GM12878 (cell line): ENCODE measurements around the gene SYTL2. TPM values are rescaled to one million over a fixed set of nuclear protein-coding genes. Genes with fewer than 3 reads are reported as not detected.
"Not testable (repeated sequence)": the region's sequence is repeated elsewhere in the genome, so short reads cannot be mapped to it uniquely, and the experiment has no call there.

Experiments used
- ATAC-seq: fragments of 200-7000 bp; cut with Tn5 transposase; 3 replicates; pipeline ENCODE4 v1.9.1; 2020; ENCODE audit warnings: mild to moderate bottlenecking, moderate library complexity
- BruUV-seq: library from RNA; stranded (reverse); fragments of 400-500 nt; replicated peaks from 2 replicates; lab custom pipeline; 2021; lab: Mats Ljungman, UMichigan
- CTCF ChIA-PET: fragments of 300-600 bp; sonication (Branson Sonifier 250); formaldehyde crosslinking; extraction: SDS; loops from one replicate; lab custom pipeline; 2021; ENCODE audit warnings: inconsistent platforms; lab: Yijun Ruan, JAX
- POLR2A ChIA-PET: fragments of 350-600 bp; formaldehyde crosslinking; extraction: SDS; loops from one replicate; lab custom pipeline; 2021; ENCODE audit warnings: inconsistent platforms; lab: Charles Lee
- RAD21 ChIA-PET: fragments of 300-600 bp; sonication (Branson Sonifier 250); formaldehyde crosslinking; loops from one replicate; lab custom pipeline; 2023; ENCODE audit warnings: antibody characterized with exemption; ENCODE audit not compliant: unreplicated experiment; lab: Charles Lee
- SMC1A ChIA-PET: fragments of 300-600 bp; sonication (Branson Sonifier 250); formaldehyde crosslinking; loops from one replicate; lab custom pipeline; 2023; ENCODE audit not compliant: unreplicated experiment, uncharacterized antibody; lab: Charles Lee
- DNase-seq: peaks from one replicate; pipeline ENCODE4 v3.0.0-alpha.2; 2011; ENCODE audit warnings: low read depth, low spot score
- FAIRE-seq: peaks from 3 replicates; lab custom pipeline; 2011; peaks lifted over from hg19 to GRCh38; lab: Jason Lieb, UNC
- H2AFZ ChIP-seq: 2 replicates; pipeline ENCODE4 v1.6.0; 2011; ENCODE audit warnings: low read depth, low read length, control low read depth; ENCODE audit not compliant: control insufficient read depth
- H3K27ac ChIP-seq: 2 replicates; pipeline ENCODE4 v1.5.1; 2011; ENCODE audit warnings: control low read depth; ENCODE audit not compliant: control insufficient read depth, insufficient read depth
- H3K27me3 ChIP-seq, 2 experiments: replicated peaks in 1 of 2; 2 replicates each; pipeline versions ENCODE4 v1.6.0 to v1.6.1; 2011; ENCODE audit warnings: low read length in 1 of 2; ENCODE audit not compliant: control insufficient read depth in 2 of 2, insufficient read depth in 2 of 2
- H3K36me3 ChIP-seq, 2 experiments: 2 replicates each; pipeline ENCODE4 v1.5.1; 2011; ENCODE audit warnings: low read length in 1 of 2; ENCODE audit not compliant: control insufficient read depth in 2 of 2, insufficient read depth in 2 of 2
- H3K4me1 ChIP-seq: 2 replicates; pipeline ENCODE4 v1.6.1; 2011; ENCODE audit warnings: mild to moderate bottlenecking, low read length, moderate library complexity, mixed read lengths; ENCODE audit not compliant: control insufficient read depth, insufficient read depth
- H3K4me2 ChIP-seq: 2 replicates; pipeline ENCODE4 v1.6.0; 2011; ENCODE audit warnings: control low read depth; ENCODE audit not compliant: control insufficient read depth, insufficient read depth
- H3K4me3 ChIP-seq: fragments of 200-600 bp; sonication (generic); 2 replicates; pipeline ENCODE4 v1.5.1; 2016
- H3K79me2 ChIP-seq: 2 replicates; pipeline ENCODE4 v1.6.0; 2011; ENCODE audit warnings: low read length; ENCODE audit not compliant: control insufficient read depth, insufficient read depth
- H3K9ac ChIP-seq: 2 replicates; pipeline ENCODE4 v1.8.0; 2011; ENCODE audit warnings: low read length, control low read depth, mixed read lengths; ENCODE audit not compliant: control insufficient read depth, insufficient read depth
- H3K9me3 ChIP-seq: replicated peaks from 3 replicates; pipeline ENCODE4 v1.5.1; 2011; ENCODE audit warnings: mild to moderate bottlenecking, low read length; ENCODE audit not compliant: control insufficient read depth, insufficient read depth
- H4K20me1 ChIP-seq: 2 replicates; pipeline ENCODE4 v1.6.0; 2011; ENCODE audit not compliant: control insufficient read depth, insufficient read depth
- ZNF207 ChIP-seq: fragments of 450-650 bp; IDR thresholded peaks from 2 replicates; pipeline ENCODE4 v1.6.1; 2014; ENCODE audit warnings: antibody characterized with exemption, mild to moderate bottlenecking, borderline replicate concordance
- WGBS: methylation state at CpG from one replicate; pipeline ENCODE4 v1.1.6; 2016; ENCODE audit warnings: low lambda C conversion rate; ENCODE audit not compliant: insufficient replicate concordance, insufficient coverage; ENCODE audit errors: missing lambda C conversion rate; 5-methylcytosine and 5-hydroxymethylcytosine counted together
- in situ Hi-C: fragments of 300-500 bp; cut with MboI; formaldehyde crosslinking; loops from 9 replicates; pipeline ENCODE4 v1.14.3; 2018; ENCODE audit warnings: mixed read lengths
- intact Hi-C: fragments of 100-400 bp; cut with micrococcal nuclease; formaldehyde crosslinking; loops from one replicate; pipeline ENCODE4 v1.14.2; 2022; ENCODE audit not compliant: unreplicated experiment
- polyA plus RNA-seq, 11 experiments: library from polyadenylated mRNA; depleted of rRNA in 4 of 11; unstranded in 6 of 11; stranded (reverse) in 5 of 11; fragments of >200 nt; fragmentation: Nextera tagmentation in 4 of 11; fragmentation: Illumina TruSeq in 1 of 11; extraction: Ambion mirVana in 4 of 11; extraction: Trizol in 1 of 11; gene quantifications; 1 replicate in 1 of 11; 2 replicates in 10 of 11; pipeline versions ENCODE4 v1.2.1 to v1.2.3, GENCODE V29; 2011 to 2016; ENCODE audit warnings: inconsistent platforms in 2 of 11, missing spikeins in 2 of 11, low read depth in 1 of 11
- total RNA-seq, 4 experiments: library from RNA; depleted of rRNA in 3 of 4; stranded (reverse); fragments of >200 nt in 3 of 4; fragmentation: Illumina TruSeq in 1 of 4; extraction: Trizol in 1 of 4; gene quantifications; 2 replicates each; pipeline versions ENCODE4 v1.2.1 to v1.2.3, GENCODE V29; 2013 to 2021

SYTL2 gene
- total and polyA plus RNA-seq, 10 of the 15 experiments (the other 5 are each of a cell fraction or from before 2014, with no cell fraction given): 0.02 to 1.4 (median 0.31) TPM; not detected in 2

DNA sequence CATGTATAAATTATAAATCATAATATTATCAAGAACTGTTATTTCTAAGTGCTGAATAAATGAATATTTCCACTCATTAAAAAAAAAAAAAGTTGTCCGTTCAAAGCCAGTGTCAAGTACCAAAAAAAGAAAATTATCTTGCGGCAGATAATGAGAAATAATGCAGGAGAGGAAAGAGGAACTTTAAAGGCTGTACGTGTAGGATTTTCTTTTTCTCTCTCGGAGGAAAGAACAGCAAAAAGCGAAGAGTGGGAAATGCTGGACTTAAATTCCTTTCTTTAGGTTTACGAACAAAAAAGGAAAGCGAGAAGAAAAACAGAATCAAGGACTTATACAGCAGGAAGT, 43.2 kb upstream of the SYTL2 start:
- H2AFZ ChIP-seq: peak overlapping the region; percentile 88
- POLR2A ChIA-PET: no interaction called here

GRCh38 chr11:85853541-85853940, 42.6 kb upstream of the SYTL2 start:
- H3K79me2 ChIP-seq, H3K27me3 ChIP-seq, H3K9me3 ChIP-seq, H2AFZ ChIP-seq, H3K27ac ChIP-seq, H3K4me3 ChIP-seq, DNase-seq, H3K36me3 ChIP-seq, POLR2A ChIA-PET, BruUV-seq, SMC1A ChIA-PET, H3K9ac ChIP-seq, H4K20me1 ChIP-seq, H3K4me1 ChIP-seq, H3K4me2 ChIP-seq, ATAC-seq, FAIRE-seq: not testable (repeated sequence)
- RAD21 ChIA-PET: interaction anchor here (1.0 kb wide), 1 partner anchor 600 kb away, joined by 3 read pairs; no protein-coding TSS in a partner anchor
- WGBS: 98% methylated on average over 6 of the region's 7 CpGs
- intact Hi-C loops: loop anchor here (10.0 kb wide), 2 partner anchors 361 to 601 kb away; no protein-coding TSS in a partner anchor
- CTCF ChIA-PET: interaction anchor here (2.6 kb wide), 1 partner anchor 438 kb away, joined by 8 read pairs; no protein-coding TSS in a partner anchor
- in situ Hi-C loops: loop anchor here (10.0 kb wide), 1 partner anchor 961 kb away; no protein-coding TSS in a partner anchor

More for the DNA sequence above, 43.2 kb upstream of the SYTL2 start:
- H3K4me2 ChIP-seq: peak overlapping the region; percentile 73
- FAIRE-seq: no peak
- 14% methylated on average over 7 of the region's 7 CpGs for WGBS
- H3K4me1 ChIP-seq: peaks cover 8% of the 10 kb centered on the region
- no peak overlapping the region for H3K27ac ChIP-seq
- H3K36me3 ChIP-seq: no peaks in the 10 kb centered on the region
- no TSS peak for BruUV-seq
- TF ChIP-seq ZNF207: no peak
- TF ChIP-seq, all 136 proteins: peak for 0
- RAD21 ChIA-PET: interaction anchor here (0.7 to 1.8 kb wide), 20 partner anchors 159 to 967 kb away, joined by 3 to 13 read pairs (median 4); partner anchors contain the start of genes DLG2, HIKESHI, TMEM126A and TMEM126B
- intact Hi-C loops (loop anchor here (2.0 to 10.0 kb wide), 5 partner anchors 361 to 1065 kb away; no protein-coding TSS in a partner anchor), in situ Hi-C loops (loop anchor here (10.0 kb wide), 1 partner anchor 961 kb away; no protein-coding TSS in a partner anchor)
- SMC1A ChIA-PET: interaction anchor here (0.9 to 1.9 kb wide), 6 partner anchors 9 to 603 kb away, joined by 3 to 5 read pairs (median 3); no protein-coding TSS in a partner anchor
- Histone ChIP-seq H3K4me3 (peak overlapping the region; percentile 75), H3K9me3 (no peaks in the 10 kb centered on the region), H3K79me2 (no peaks in the 10 kb centered on the region), H4K20me1 (no peaks in the 10 kb centered on the region), H3K27me3 (no peaks in the 10 kb centered on the region), H3K9ac (peak overlapping the region; percentile 63)
- CTCF ChIA-PET: interaction anchor here (0.8 to 2.6 kb wide), 19 partner anchors 20 to 600 kb away, joined by 3 to 10 read pairs (median 5); no protein-coding TSS in a partner anchor
- no peak for ATAC-seq
- no peak for DNase-seq

- POLR2A ChIA-PET, H3K9ac ChIP-seq, RAD21 ChIA-PET, DNase-seq, FAIRE-seq, H3K27ac ChIP-seq, H2AFZ ChIP-seq, H3K4me2 ChIP-seq, BruUV-seq, H4K20me1 ChIP-seq, H3K4me3 ChIP-seq, ATAC-seq, H3K36me3 ChIP-seq, H3K9me3 ChIP-seq, H3K27me3 ChIP-seq, H3K4me1 ChIP-seq, H3K79me2 ChIP-seq: not testable (repeated sequence)
- intact Hi-C loops: loop anchor here (10.0 kb wide), 2 partner anchors 362 to 602 kb away; no protein-coding TSS in a partner anchor
- in situ Hi-C loops: loop anchor here (10.0 kb wide), 1 partner anchor 962 kb away; no protein-coding TSS in a partner anchor
- WGBS: 94% methylated on average over 32 of the region's 33 CpGs
- SMC1A ChIA-PET: interaction anchor here (0.9 kb wide), 1 partner anchor 38 kb away, joined by 3 read pairs; no protein-coding TSS in a partner anchor
- CTCF ChIA-PET: interaction anchor here (0.6 kb wide), 1 partner anchor 158 kb away, joined by 3 read pairs; no protein-coding TSS in a partner anchor
Observed at GRCh38 chr11:85852754-85853153, 41.8 kb upstream of the SYTL2 start.
